Mesendoderm (in vitro differentiated cells): ENCODE results near the gene LRRC36.
A peak's percentile ranks its signal among the peaks of the same experiment; 100 is the strongest.

Experiments
- DNase-seq: peaks from one replicate; pipeline ENCODE4 v3.0.0; 2013
- H2AK5ac ChIP-seq: 2 replicates; pipeline ENCODE4 v1.6.1; 2013; ENCODE audit warnings: low read length, inconsistent platforms
- H2BK120ac ChIP-seq: 2 replicates; pipeline ENCODE4 v1.6.1; 2013; ENCODE audit warnings: low read depth, mild to moderate bottlenecking, low read length, moderate library complexity, mixed read lengths
- H2BK15ac ChIP-seq: replicated peaks from 2 replicates; pipeline ENCODE4 v1.6.1; 2013; ENCODE audit warnings: low read depth, mild to moderate bottlenecking, moderate library complexity
- H2BK5ac ChIP-seq: 2 replicates; pipeline ENCODE4 v1.6.1; 2013; ENCODE audit warnings: low read length, inconsistent platforms
- H3K18ac ChIP-seq: 2 replicates; pipeline ENCODE4 v1.6.1; 2013; ENCODE audit warnings: mild to moderate bottlenecking, low read length, mixed read lengths
- H3K23ac ChIP-seq: one replicate; pipeline ENCODE4 v1.6.1; 2013; ENCODE audit warnings: low read length
- H3K27ac ChIP-seq: 2 replicates; pipeline ENCODE4 v1.5.1; 2013; ENCODE audit warnings: low read depth, mild to moderate bottlenecking, inconsistent platforms, low read length, moderate library complexity
- H3K27me3 ChIP-seq: 2 replicates; pipeline ENCODE4 v1.6.1; 2013; ENCODE audit warnings: low read length, control low read depth, mild to moderate bottlenecking, inconsistent platforms; ENCODE audit not compliant: insufficient read depth, poor library complexity
- H3K36me3 ChIP-seq: 2 replicates; pipeline ENCODE4 v1.6.1; 2013; ENCODE audit warnings: low read length, inconsistent platforms; ENCODE audit not compliant: control insufficient read depth, insufficient read depth
- H3K4ac ChIP-seq: one replicate; pipeline ENCODE4 v1.6.1; 2013; ENCODE audit warnings: low read depth, mild to moderate bottlenecking, low read length, moderate library complexity
- H3K4me1 ChIP-seq: 2 replicates; pipeline ENCODE4 v1.6.1; 2013; ENCODE audit warnings: low read depth, low read length, inconsistent platforms; ENCODE audit not compliant: control insufficient read depth
- H3K4me2 ChIP-seq: 2 replicates; pipeline ENCODE4 v1.6.1; 2013; ENCODE audit warnings: low read length
- H3K4me3 ChIP-seq: 2 replicates; pipeline ENCODE4 v1.5.1; 2013; ENCODE audit warnings: mild to moderate bottlenecking, low read length
- H3K56ac ChIP-seq: one replicate; pipeline ENCODE4 v1.6.1; 2013; ENCODE audit warnings: low read length
- H3K79me1 ChIP-seq: 2 replicates; pipeline ENCODE4 v1.6.1; 2013; ENCODE audit warnings: low read length, inconsistent platforms
- H3K79me2 ChIP-seq: 2 replicates; pipeline ENCODE4 v1.6.1; 2013; ENCODE audit warnings: mild to moderate bottlenecking, low read length; ENCODE audit not compliant: control insufficient read depth, insufficient read depth
- H3K9ac ChIP-seq: 2 replicates; pipeline ENCODE4 v1.6.1; 2013; ENCODE audit warnings: low read length, inconsistent platforms
- H4K5ac ChIP-seq: one replicate; pipeline ENCODE4 v1.6.1; 2013; ENCODE audit warnings: low read length
- H4K8ac ChIP-seq: one replicate; pipeline ENCODE4 v1.6.1; 2013; ENCODE audit warnings: low read depth, mild to moderate bottlenecking, control low read depth, low read length, moderate library complexity
- WGBS: extraction: QIAGEN DNeasy Blood & Tissue Kit; methylation state at CpG from one replicate; pipeline ENCODE4 v1.1.7; 2013; ENCODE audit warnings: low lambda C conversion rate, missing lambda C conversion rate; ENCODE audit not compliant: insufficient coverage; ENCODE audit errors: extremely low coverage; 5-methylcytosine and 5-hydroxymethylcytosine counted together

The LRRC36 gene

DNA sequence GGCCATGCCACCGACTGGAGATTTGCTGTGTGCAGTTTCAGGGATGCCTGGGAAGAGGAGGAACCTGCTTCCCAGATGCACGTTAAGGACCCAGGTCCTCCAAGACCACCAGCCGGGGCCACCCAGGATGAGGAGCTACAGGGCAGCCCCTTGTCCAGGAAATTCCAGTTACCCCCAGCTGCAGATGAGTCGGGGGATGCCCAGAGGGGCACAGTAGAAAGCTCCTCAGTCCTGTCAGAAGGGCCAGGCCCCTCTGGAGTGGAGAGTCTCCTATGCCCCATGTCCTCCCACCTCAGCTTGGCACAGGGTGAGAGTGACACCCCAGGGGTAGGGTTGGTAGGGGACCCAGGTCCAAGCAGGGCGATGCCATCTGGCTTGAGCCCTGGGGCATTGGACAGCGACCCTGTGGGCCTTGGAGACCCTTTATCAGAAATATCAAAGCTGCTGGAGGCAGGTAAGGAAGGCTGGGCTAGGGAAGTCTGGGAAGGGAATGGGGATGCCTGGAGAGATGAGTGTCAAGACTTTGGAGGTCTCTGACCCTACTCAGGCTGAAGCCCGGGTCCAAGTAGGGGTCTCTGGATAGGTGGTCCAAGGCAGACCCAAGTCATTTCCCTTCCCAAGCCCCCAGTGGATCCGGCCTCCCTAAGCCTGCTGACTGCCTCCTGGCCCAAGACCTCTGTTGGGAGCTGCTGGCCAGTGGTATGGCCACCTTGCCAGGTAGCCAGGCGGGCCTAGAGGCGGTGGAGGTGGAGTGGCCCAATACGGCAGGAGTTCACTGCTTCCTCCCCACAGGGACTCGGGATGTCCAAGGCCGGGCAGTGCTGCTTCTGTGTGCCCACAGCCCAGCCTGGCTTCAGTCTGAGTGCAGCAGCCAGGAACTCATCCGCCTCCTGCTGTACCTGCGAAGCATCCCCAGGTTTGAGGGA, 46.3 kb upstream of the LRRC36 start:
- no peak overlapping the region for H3K9ac ChIP-seq
- H3K79me1 ChIP-seq, result no peaks in the 10 kb centered on the region
- H3K4me2 ChIP-seq, result no peak overlapping the region
- no peak overlapping the region for H4K8ac ChIP-seq
- H3K79me2 ChIP-seq, result no peaks in the 10 kb centered on the region
- no peak overlapping the region for H2BK5ac ChIP-seq
- peak; percentile 15 for DNase-seq
- no peak overlapping the region for H2BK120ac ChIP-seq
- no peak overlapping the region for H3K18ac ChIP-seq
- H3K4me3 ChIP-seq, result no peak overlapping the region
- peaks cover 2% of the 10 kb centered on the region for H3K36me3 ChIP-seq
- H3K27ac ChIP-seq, result no peak overlapping the region
- H4K5ac ChIP-seq, result no peak overlapping the region
- H2AK5ac ChIP-seq, result no peak overlapping the region
- no peak overlapping the region for H3K4ac ChIP-seq
- H2BK15ac ChIP-seq, result no peak overlapping the region
- H3K56ac ChIP-seq, result peak overlapping the region; percentile 25
- H3K23ac ChIP-seq, result no peak overlapping the region
- no peaks in the 10 kb centered on the region for H3K27me3 ChIP-seq
- H3K4me1 ChIP-seq, result no peaks in the 10 kb centered on the region
- WGBS, result no CpG with 5 or more reads among the region's 15 CpGs

DNA sequence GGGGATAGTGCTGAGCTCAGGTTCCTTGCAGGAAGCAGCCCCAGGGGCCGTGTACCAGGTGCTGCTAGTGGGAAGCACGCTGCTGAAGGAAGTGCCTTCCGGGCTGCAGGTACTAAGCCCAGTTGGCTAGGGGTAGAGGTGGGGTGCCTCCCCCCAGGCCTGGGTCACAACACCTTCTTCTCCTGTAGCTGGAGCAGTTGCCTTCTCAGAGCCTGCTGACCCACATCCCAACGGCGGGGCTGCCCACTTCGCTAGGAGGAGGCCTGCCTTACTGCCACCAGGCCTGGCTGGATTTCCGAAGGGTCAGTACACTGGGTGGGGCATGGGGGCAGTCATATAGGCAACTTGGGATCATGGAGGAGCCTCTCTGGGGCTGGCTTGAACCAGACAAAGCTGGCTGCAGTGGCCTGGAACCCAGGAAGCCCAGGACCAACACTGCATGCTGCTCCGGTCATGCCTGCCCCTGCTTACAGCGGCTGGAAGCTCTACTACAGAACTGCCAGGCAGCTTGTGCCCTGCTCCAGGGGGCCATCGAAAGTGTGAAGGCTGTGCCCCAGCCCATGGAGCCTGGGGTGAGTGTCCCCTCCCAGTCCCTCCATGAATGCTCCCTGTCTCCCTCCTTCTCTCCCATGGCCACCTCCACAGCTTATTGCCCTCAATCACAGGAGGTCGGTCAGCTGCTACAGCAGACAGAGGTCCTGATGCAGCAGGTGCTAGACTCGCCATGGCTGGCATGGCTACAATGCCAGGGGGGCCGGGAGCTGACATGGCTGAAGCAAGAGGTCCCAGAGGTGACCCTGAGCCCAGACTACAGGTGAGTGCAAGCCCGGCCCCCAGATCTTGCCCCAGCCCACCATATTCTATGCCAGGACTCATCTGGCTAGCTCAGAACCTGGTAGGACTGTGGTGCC, 44.8 kb upstream of the LRRC36 start:
- no peak overlapping the region for H3K4me2 ChIP-seq
- H2BK15ac ChIP-seq, result no peak overlapping the region
- H3K79me2 ChIP-seq, result no peaks in the 10 kb centered on the region
- H3K56ac ChIP-seq, result no peak overlapping the region
- DNase-seq, result no peak
- H3K4me1 ChIP-seq, result no peaks in the 10 kb centered on the region
- H3K27me3 ChIP-seq, result no peaks in the 10 kb centered on the region
- H3K18ac ChIP-seq, result no peak overlapping the region
- no peak overlapping the region for H3K4ac ChIP-seq
- no CpG with 5 or more reads among the region's 14 CpGs for WGBS
- no peaks in the 10 kb centered on the region for H3K79me1 ChIP-seq
- no peak overlapping the region for H2BK5ac ChIP-seq
- no peak overlapping the region for H4K5ac ChIP-seq
- H2BK120ac ChIP-seq, result no peak overlapping the region
- H3K36me3 ChIP-seq, result no peaks in the 10 kb centered on the region
- no peak overlapping the region for H3K23ac ChIP-seq
- no peak overlapping the region for H2AK5ac ChIP-seq
- no peak overlapping the region for H3K9ac ChIP-seq
- no peak overlapping the region for H4K8ac ChIP-seq
- no peak overlapping the region for H3K27ac ChIP-seq
- no peak overlapping the region for H3K4me3 ChIP-seq

DNA sequence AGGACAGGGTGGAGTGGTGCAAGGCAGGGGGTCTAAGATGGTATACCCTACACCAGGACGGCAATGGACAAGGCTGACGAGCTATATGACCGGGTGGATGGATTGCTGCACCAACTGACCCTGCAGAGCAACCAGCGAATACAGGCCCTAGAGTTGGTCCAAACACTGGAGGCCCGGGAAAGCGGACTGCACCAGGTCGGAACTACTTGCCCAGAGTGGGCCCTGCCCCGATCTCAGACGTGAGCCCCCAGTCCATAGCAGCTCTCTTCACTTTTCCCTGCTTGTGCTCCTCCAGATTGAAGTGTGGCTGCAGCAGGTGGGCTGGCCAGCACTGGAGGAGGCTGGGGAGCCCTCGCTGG, 44.2 kb upstream of the LRRC36 start:
- Histone ChIP-seq H3K9ac (no peak overlapping the region), H2BK15ac (no peak overlapping the region), H2BK120ac (no peak overlapping the region), H3K56ac (no peak overlapping the region), H3K4me2 (no peak overlapping the region), H3K4me1 (no peaks in the 10 kb centered on the region), H3K27me3 (no peaks in the 10 kb centered on the region), H3K79me2 (no peaks in the 10 kb centered on the region), H3K4me3 (no peak overlapping the region), H3K23ac (no peak overlapping the region), H4K5ac (no peak overlapping the region), H2BK5ac (no peak overlapping the region), H4K8ac (no peak overlapping the region), H3K4ac (no peak overlapping the region), H2AK5ac (no peak overlapping the region), H3K79me1 (no peaks in the 10 kb centered on the region), H3K27ac (no peak overlapping the region), H3K18ac (no peak overlapping the region), H3K36me3 (no peaks in the 10 kb centered on the region)
- WGBS, result no CpG with 5 or more reads among the region's 10 CpGs
- DNase-seq, result no peak

DNA sequence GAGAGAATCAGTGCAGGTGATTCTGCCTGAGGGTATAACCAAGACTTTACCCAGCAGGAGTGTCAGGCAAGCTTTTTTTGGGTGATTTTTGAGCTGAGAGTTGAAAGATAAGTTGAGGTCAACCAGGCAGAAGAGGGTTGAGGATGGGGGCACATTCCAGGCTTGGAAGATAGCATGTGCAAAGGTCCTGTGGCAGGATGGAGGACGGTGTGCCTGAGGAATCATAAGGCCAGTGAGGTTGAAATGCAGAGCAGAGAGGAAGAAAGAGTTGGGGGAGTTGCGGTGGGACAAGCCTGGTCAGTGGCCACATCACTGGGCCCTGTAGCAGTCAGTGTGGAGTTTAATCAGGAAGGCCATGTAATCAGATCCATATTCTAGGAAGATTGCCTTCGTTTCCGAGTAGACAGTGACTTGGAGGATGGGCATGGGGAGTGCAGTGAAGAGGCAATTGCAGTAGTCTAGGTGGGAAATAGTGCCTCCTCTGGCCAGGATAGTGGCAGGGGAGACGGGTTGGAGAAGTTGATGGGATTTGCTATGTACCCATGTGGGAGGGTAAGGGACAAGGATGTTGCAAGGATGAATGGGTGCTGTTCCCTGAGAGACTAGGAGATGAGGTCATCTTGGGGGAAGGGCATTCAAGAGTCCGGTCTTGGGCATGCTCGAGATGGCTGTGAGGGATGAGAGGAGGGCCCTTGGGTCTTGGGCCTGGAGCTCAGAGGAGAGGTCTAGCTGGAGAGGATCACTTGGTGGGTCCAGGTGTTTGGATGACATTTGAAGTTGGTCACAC, 43.4 kb upstream of the LRRC36 start:
- no CpG with 5 or more reads among the region's 7 CpGs for whole genome bisulfite sequencing
- Histone ChIP-seq H2AK5ac (no peak overlapping the region), H3K27ac (no peak overlapping the region), H3K27me3 (no peaks in the 10 kb centered on the region), H3K4me1 (no peaks in the 10 kb centered on the region), H3K79me2 (no peaks in the 10 kb centered on the region), H3K23ac (no peak overlapping the region), H2BK15ac (no peak overlapping the region), H3K4me3 (no peak overlapping the region), H3K4me2 (no peak overlapping the region), H3K79me1 (no peaks in the 10 kb centered on the region), H3K9ac (no peak overlapping the region), H3K36me3 (no peaks in the 10 kb centered on the region), H3K18ac (no peak overlapping the region), H2BK120ac (no peak overlapping the region), H4K8ac (no peak overlapping the region), H2BK5ac (no peak overlapping the region), H3K4ac (no peak overlapping the region), H4K5ac (no peak overlapping the region), H3K56ac (no peak overlapping the region)
- DNase-seq, result peak; percentile 70

DNA sequence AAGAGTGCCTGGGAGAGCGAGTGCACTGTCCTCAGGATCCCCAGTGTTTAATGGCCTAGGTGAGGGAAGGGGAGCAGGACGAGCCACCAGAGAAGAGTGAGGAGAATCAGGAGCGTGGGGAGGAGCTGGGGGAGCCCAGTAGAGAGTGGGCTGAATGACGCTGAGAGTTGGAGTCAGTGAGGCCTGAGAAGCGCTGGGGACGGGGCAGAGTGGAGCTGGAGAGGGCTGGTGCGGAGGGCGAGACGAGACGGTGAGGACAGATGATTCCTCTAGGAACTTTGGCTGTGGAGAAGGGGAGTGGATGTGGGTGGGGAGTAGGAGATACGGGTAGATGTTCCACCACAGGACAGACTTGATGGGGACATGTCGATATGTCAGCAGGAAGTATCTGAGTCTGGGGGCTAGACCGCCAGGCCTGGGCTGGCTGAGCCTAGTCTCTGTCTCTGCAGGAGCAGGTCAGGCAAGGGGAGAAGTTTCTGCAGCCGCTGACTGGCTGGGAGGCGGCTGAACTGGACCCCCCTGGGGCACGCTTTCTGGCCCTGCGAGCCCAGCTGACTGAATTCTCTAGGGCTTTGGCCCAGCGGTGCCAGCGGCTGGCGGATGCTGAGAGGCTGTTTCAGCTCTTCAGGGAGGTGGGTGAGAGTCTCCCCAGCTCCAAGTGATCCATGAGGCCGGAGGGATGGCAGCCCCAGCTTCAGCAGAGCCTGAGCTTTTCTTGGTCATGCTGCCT, 42.6 kb upstream of the LRRC36 start:
- no peak overlapping the region for H2BK15ac ChIP-seq
- no peaks in the 10 kb centered on the region for H3K79me1 ChIP-seq
- H3K27me3 ChIP-seq, result no peaks in the 10 kb centered on the region
- no peak overlapping the region for H3K18ac ChIP-seq
- no peak overlapping the region for H3K4me2 ChIP-seq
- no peaks in the 10 kb centered on the region for H3K36me3 ChIP-seq
- WGBS, result no CpG with 5 or more reads among the region's 21 CpGs
- H4K8ac ChIP-seq, result no peak overlapping the region
- H2AK5ac ChIP-seq, result no peak overlapping the region
- no peak overlapping the region for H3K9ac ChIP-seq
- H2BK120ac ChIP-seq, result no peak overlapping the region
- H3K27ac ChIP-seq, result no peak overlapping the region
- no peaks in the 10 kb centered on the region for H3K79me2 ChIP-seq
- no peak overlapping the region for H3K4me3 ChIP-seq
- no peak overlapping the region for H4K5ac ChIP-seq
- H3K4ac ChIP-seq, result no peak overlapping the region
- DNase-seq, result no peak
- H3K56ac ChIP-seq, result no peak overlapping the region
- H3K4me1 ChIP-seq, result no peaks in the 10 kb centered on the region
- H3K23ac ChIP-seq, result no peak overlapping the region
- no peak overlapping the region for H2BK5ac ChIP-seq
